Measurements from ENCODE around the gene AGK.

GRCh38 chr7:141702047-141702567 is 150.9 kb downstream of the AGK start, which contains the start of gene DENND11:
- TF ChIP-seq CTCF (IDR thresholded peaks at IDR 0.05; ENCODE audit: low read depth, low read length, missing input control): no peak
- TF ChIP-seq ATF3 (IDR thresholded peaks at IDR 0.05): no peak
- TF ChIP-seq EGR1 (IDR thresholded peaks at IDR 0.05; ENCODE audit: low read depth in 2 of 2): no peak
- TF ChIP-seq TAF1 (conservative IDR thresholded peaks at IDR 0.05): no peak
- no peak for TF ChIP-seq RAD21 (IDR thresholded peaks at IDR 0.05)
